K562 (cell line): ENCODE results near the gene CFAP70. TPM values are rescaled to one million over a fixed set of nuclear protein-coding genes. Genes with fewer than 3 reads are reported as not detected.

Experiments used
- NELFE ChIP-seq: IDR thresholded peaks from 2 replicates; pipeline ENCODE4 v1.6.1; 2011; ENCODE audit warnings: mild to moderate bottlenecking; ENCODE audit not compliant: insufficient read depth, insufficient read length
- PHF20 ChIP-seq: fragments of 450-650 bp; IDR thresholded peaks from 2 replicates; pipeline ENCODE4 v1.6.1; 2018; ENCODE audit not compliant: partially characterized antibody
- WHSC1 ChIP-seq: IDR thresholded peaks from one replicate; pipeline ENCODE4 v1.6.1; 2012; ENCODE audit warnings: low read length, control low read depth, inconsistent platforms
- ZFP36 ChIP-seq: fragments of 150-350 bp; IDR thresholded peaks from 2 replicates; pipeline ENCODE4 v1.6.1; 2018; ENCODE audit warnings: low read length, low read depth; ENCODE audit not compliant: partially characterized antibody
- polyA plus RNA-seq, 8 experiments: library from polyadenylated mRNA; depleted of rRNA in 4 of 8; stranded (reverse) in 5 of 8; unstranded in 3 of 8; fragments of >200 nt; fragmentation: Nextera tagmentation in 2 of 8; fragmentation: Illumina TruSeq in 1 of 8; extraction: Ambion mirVana in 2 of 8; extraction: Trizol in 1 of 8; gene quantifications; 2 replicates each; pipeline versions ENCODE4 v1.2.1 to v1.2.3, GENCODE V29; 2011 to 2014; ENCODE audit warnings: inconsistent platforms in 1 of 8, missing spikeins in 1 of 8
- total RNA-seq, 7 experiments: library from RNA; depleted of rRNA in 6 of 7; stranded (reverse); fragments of >200 nt in 6 of 7; fragmentation: Illumina TruSeq in 2 of 7; extraction: Trizol in 2 of 7; gene quantifications; 2 replicates each; pipeline versions ENCODE4 v1.2.1 to v1.2.3, GENCODE V29; 2011 to 2021; ENCODE audit warnings: low replicate concordance in 1 of 7
- TF ChIP-seq, protein P1 (sequence below): fragments of 450-650 bp; IDR thresholded peaks from 2 replicates; pipeline ENCODE4 v1.6.1; 2018; ENCODE audit not compliant: partially characterized antibody
- TF ChIP-seq, protein P2 (sequence below), 2 experiments: IDR thresholded peaks; 2 replicates each; pipeline ENCODE4 v1.6.1; 2011; ENCODE audit warnings: borderline replicate concordance in 1 of 2, control low read depth in 1 of 2, low read depth in 1 of 2, low read length in 1 of 2, mild to moderate bottlenecking in 1 of 2, mixed read lengths in 1 of 2, moderate library complexity in 1 of 2; ENCODE audit not compliant: insufficient read depth in 1 of 2, insufficient read length in 1 of 2, poor library complexity in 1 of 2, severe bottlenecking in 1 of 2; ENCODE audit errors: extremely low read depth in 1 of 2
- TF ChIP-seq, protein P3 (sequence below): sonication (generic); formaldehyde crosslinking; IDR thresholded peaks from 2 replicates; pipeline ENCODE4 v1.8.1; 2022; ENCODE audit warnings: missing genetic modification reagents

CFAP70 gene
- total and polyA plus RNA-seq, 9 of the 15 experiments (the other 6 are each of a cell fraction or from before 2014, with no cell fraction given) = 0.27 to 1.6 (median 0.86) TPM

DNA sequence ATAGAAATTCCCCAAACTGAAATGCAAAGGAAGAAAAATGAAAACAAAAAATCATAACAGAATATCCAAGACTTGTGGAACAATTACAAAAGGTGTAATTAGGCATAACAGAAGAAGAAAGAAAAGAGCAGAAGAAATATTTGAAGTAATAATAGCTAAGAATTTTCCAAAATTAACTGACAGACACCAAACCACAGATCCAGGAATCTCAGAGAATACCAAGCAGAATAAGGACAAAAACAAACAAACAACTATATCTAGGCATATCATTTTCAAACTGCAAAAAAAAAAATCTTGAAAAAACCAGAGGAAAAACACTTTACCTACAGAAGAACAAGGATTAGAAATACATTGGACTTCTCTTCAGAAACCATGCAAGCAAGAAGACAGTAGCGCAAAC is 25.5 kb downstream of the CFAP70 start (continued):
- TF ChIP-seq, protein P1, sequence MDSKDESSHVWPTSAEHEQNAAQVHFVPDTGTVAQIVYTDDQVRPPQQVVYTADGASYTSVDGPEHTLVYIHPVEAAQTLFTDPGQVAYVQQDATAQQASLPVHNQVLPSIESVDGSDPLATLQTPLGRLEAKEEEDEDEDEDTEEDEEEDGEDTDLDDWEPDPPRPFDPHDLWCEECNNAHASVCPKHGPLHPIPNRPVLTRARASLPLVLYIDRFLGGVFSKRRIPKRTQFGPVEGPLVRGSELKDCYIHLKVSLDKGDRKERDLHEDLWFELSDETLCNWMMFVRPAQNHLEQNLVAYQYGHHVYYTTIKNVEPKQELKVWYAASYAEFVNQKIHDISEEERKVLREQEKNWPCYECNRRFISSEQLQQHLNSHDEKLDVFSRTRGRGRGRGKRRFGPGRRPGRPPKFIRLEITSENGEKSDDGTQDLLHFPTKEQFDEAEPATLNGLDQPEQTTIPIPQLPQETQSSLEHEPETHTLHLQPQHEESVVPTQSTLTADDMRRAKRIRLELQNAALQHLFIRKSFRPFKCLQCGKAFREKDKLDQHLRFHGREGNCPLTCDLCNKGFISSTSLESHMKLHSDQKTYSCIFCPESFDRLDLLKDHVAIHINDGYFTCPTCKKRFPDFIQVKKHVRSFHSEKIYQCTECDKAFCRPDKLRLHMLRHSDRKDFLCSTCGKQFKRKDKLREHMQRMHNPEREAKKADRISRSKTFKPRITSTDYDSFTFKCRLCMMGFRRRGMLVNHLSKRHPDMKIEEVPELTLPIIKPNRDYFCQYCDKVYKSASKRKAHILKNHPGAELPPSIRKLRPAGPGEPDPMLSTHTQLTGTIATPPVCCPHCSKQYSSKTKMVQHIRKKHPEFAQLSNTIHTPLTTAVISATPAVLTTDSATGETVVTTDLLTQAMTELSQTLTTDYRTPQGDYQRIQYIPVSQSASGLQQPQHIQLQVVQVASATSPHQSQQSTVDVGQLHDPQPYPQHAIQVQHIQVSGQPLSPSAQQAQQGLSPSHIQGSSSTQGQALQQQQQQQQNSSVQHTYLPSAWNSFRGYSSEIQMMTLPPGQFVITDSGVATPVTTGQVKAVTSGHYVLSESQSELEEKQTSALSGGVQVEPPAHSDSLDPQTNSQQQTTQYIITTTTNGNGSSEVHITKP = no peak
- TF ChIP-seq, protein P2, sequence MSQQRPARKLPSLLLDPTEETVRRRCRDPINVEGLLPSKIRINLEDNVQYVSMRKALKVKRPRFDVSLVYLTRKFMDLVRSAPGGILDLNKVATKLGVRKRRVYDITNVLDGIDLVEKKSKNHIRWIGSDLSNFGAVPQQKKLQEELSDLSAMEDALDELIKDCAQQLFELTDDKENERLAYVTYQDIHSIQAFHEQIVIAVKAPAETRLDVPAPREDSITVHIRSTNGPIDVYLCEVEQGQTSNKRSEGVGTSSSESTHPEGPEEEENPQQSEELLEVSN (IDR thresholded peaks at IDR 0.05; ENCODE audit: borderline replicate concordance in 1 of 2, extremely low read depth in 1 of 2, insufficient read depth in 1 of 2, insufficient read length in 1 of 2, low read depth in 1 of 2, low read length in 1 of 2, poor library complexity in 1 of 2, severe bottlenecking in 1 of 2) = no peak
- TF ChIP-seq PHF20 (no peak), NELFE (no peak), ZFP36 (no peak), WHSC1 (no peak)
- TF ChIP-seq, protein P3, sequence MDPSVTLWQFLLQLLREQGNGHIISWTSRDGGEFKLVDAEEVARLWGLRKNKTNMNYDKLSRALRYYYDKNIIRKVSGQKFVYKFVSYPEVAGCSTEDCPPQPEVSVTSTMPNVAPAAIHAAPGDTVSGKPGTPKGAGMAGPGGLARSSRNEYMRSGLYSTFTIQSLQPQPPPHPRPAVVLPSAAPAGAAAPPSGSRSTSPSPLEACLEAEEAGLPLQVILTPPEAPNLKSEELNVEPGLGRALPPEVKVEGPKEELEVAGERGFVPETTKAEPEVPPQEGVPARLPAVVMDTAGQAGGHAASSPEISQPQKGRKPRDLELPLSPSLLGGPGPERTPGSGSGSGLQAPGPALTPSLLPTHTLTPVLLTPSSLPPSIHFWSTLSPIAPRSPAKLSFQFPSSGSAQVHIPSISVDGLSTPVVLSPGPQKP = no peak
